ENCODE measurements around the gene GALM. TPM values are rescaled to one million over a fixed set of nuclear protein-coding genes. Genes with fewer than 3 reads are reported as not detected.

GALM gene
- total RNA-seq, 2 experiments from 2014 or later = 56.0 to 57.8 TPM

- Mint-ChIP-seq H3K27me3 (no peaks in the 10 kb centered on the region), H3K9me3 (ENCODE audit: low read depth) (no peaks in the 10 kb centered on the region), H3K36me3 (ENCODE audit: low read depth) (no peaks in the 10 kb centered on the region), H3K4me1 (peaks cover 2% of the 10 kb centered on the region), H3K4me3 (no peak overlapping the region), H3K27ac (no peak overlapping the region)
- ChIA-PET POLR2A (interaction anchor here (0.6 kb wide), 1 partner anchor 503 kb away, joined by 6 read pairs; no protein-coding TSS in a partner anchor), CTCF (interaction anchor here (0.7 kb wide), 1 partner anchor 36 kb away, joined by 4 read pairs; no protein-coding TSS in a partner anchor)
- ATAC-seq (no peak), DNase-seq (no peak)
- intact Hi-C loops (cut with DNase I, micrococcal nuclease) = no loop called here
Observed at GRCh38 chr2:38765551-38765950, 99.6 kb downstream of the GALM start.

- Mint-ChIP-seq H3K27ac (no peak overlapping the region), H3K27me3 (peaks cover 13% of the 10 kb centered on the region), H3K36me3 (ENCODE audit: low read depth) (no peaks in the 10 kb centered on the region), H3K4me3 (no peak overlapping the region), H3K4me1 (no peaks in the 10 kb centered on the region), H3K9me3 (ENCODE audit: low read depth) (no peaks in the 10 kb centered on the region)
- ATAC-seq (no peak), DNase-seq (no peak)
- intact Hi-C loops (cut with DNase I, micrococcal nuclease) = loop anchor here in 1 of 2 experiments (10.0 kb wide), 1 partner anchor 663 kb away; the partner anchor contains the start of gene MAP4K3
- POLR2A ChIA-PET = interaction anchor here (1.5 kb wide), 1 partner anchor 21 kb away, joined by 7 read pairs; the partner anchor contains the start of gene SRSF7
- CTCF ChIA-PET = no interaction called here
Observed at GRCh38 chr2:38771632-38772031, 105.7 kb downstream of the GALM start.

GRCh38 chr2:38775097-38775920, 109.4 kb downstream of the GALM start:
- no peak overlapping the region for H3K4me3 Mint-ChIP-seq
- peaks cover 3% of the 10 kb centered on the region for H3K4me1 Mint-ChIP-seq
- ChIA-PET CTCF (interaction anchor here (1.0 to 1.2 kb wide), 2 partner anchors 15 to 109 kb away, joined by 3 to 4 read pairs; partner anchors contain the start of gene GALM), POLR2A (interaction anchor here (3.1 kb wide), 1 partner anchor 24 kb away, joined by 17 read pairs; the partner anchor contains the start of gene SRSF7)
- peaks cover 13% of the 10 kb centered on the region for H3K27me3 Mint-ChIP-seq
- intact Hi-C loops (cut with DNase I, micrococcal nuclease) = loop anchor here in 1 of 2 experiments (10.0 kb wide), 1 partner anchor 659 kb away; the partner anchor contains the start of gene MAP4K3
- H3K27ac Mint-ChIP-seq = no peak overlapping the region
- no peaks in the 10 kb centered on the region for H3K9me3 Mint-ChIP-seq (ENCODE audit: low read depth)
- DNase-seq (no peak), ATAC-seq (no peak)
- H3K36me3 Mint-ChIP-seq (ENCODE audit: low read depth) = peaks cover 6% of the 10 kb centered on the region

GRCh38 chr2:38775921-38776225, 110.0 kb downstream of the GALM start:
- intact Hi-C loops (cut with DNase I, micrococcal nuclease) = loop anchor here in 1 of 2 experiments (10.0 kb wide), 1 partner anchor 659 kb away; the partner anchor contains the start of gene MAP4K3
- Mint-ChIP-seq H3K9me3 (ENCODE audit: low read depth) (no peaks in the 10 kb centered on the region), H3K4me3 (no peak overlapping the region), H3K36me3 (ENCODE audit: low read depth) (peaks cover 9% of the 10 kb centered on the region), H3K27ac (no peak overlapping the region), H3K27me3 (peaks cover 13% of the 10 kb centered on the region), H3K4me1 (peaks cover 3% of the 10 kb centered on the region)
- DNase-seq = no peak
- ChIA-PET POLR2A (interaction anchor here (3.1 kb wide), 1 partner anchor 25 kb away, joined by 17 read pairs; the partner anchor contains the start of gene SRSF7), CTCF (interaction anchor here (0.6 to 1.0 kb wide), 4 partner anchors 11 to 194 kb away, joined by 3 to 5 read pairs (median 3); partner anchors contain the start of gene GALM)
- ATAC-seq = no peak

GRCh38 chr2:38776531-38776930, 110.6 kb downstream of the GALM start:
- peaks cover 13% of the 10 kb centered on the region for H3K27me3 Mint-ChIP-seq
- ATAC-seq = no peak
- ChIA-PET CTCF (interaction anchor here (0.6 to 0.9 kb wide), 3 partner anchors 10 to 195 kb away, joined by 3 to 5 read pairs (median 3); no protein-coding TSS in a partner anchor), POLR2A (interaction anchor here (3.1 kb wide), 1 partner anchor 25 kb away, joined by 17 read pairs; the partner anchor contains the start of gene SRSF7)
- intact Hi-C loops (cut with DNase I, micrococcal nuclease) = loop anchor here in 1 of 2 experiments (10.0 kb wide), 1 partner anchor 658 kb away; the partner anchor contains the start of gene MAP4K3
- no peak overlapping the region for H3K4me3 Mint-ChIP-seq
- H3K4me1 Mint-ChIP-seq = peaks cover 4% of the 10 kb centered on the region
- DNase-seq = no peak
- H3K36me3 Mint-ChIP-seq (ENCODE audit: low read depth) = peaks cover 16% of the 10 kb centered on the region
- no peak overlapping the region for H3K27ac Mint-ChIP-seq
- no peaks in the 10 kb centered on the region for H3K9me3 Mint-ChIP-seq (ENCODE audit: low read depth)

GRCh38 chr2:38778687-38779082, 112.8 kb downstream of the GALM start:
- ATAC-seq = no peak
- H3K9me3 Mint-ChIP-seq (ENCODE audit: low read depth) = no peaks in the 10 kb centered on the region
- H3K27me3 Mint-ChIP-seq = peaks cover 13% of the 10 kb centered on the region
- CTCF ChIA-PET = interaction anchor here (0.6 kb wide), 1 partner anchor 42 kb away, joined by 7 read pairs; no protein-coding TSS in a partner anchor
- peak overlapping the region; percentile 97 for H3K4me3 Mint-ChIP-seq
- no peak for DNase-seq
- POLR2A ChIA-PET = interaction anchor here (1.0 kb wide), 1 partner anchor 27 kb away, joined by 7 read pairs; the partner anchor contains the start of gene SRSF7
- intact Hi-C loops (cut with DNase I, micrococcal nuclease) = loop anchor here (1.0 to 10.0 kb wide), 8 partner anchors 27 to 656 kb away; partner anchors contain the start of genes SRSF7 (in 2 of the 2), ATL2 (in 1 of the 2), DHX57 (in 1 of the 2) and MAP4K3 (in 1 of the 2)
- peaks cover 7% of the 10 kb centered on the region for H3K4me1 Mint-ChIP-seq
- peak overlapping the region; percentile 95 for H3K27ac Mint-ChIP-seq
- peaks cover 24% of the 10 kb centered on the region for H3K36me3 Mint-ChIP-seq (ENCODE audit: low read depth)

GRCh38 chr2:38783586-38783985, 117.7 kb downstream of the GALM start:
- ATAC-seq (no peak), DNase-seq (no peak)
- intact Hi-C loops (cut with DNase I, micrococcal nuclease) = no loop called here
- Mint-ChIP-seq H3K4me1 (peaks cover 7% of the 10 kb centered on the region), H3K9me3 (ENCODE audit: low read depth) (no peaks in the 10 kb centered on the region), H3K36me3 (ENCODE audit: low read depth) (peaks cover 21% of the 10 kb centered on the region), H3K27ac (no peak overlapping the region), H3K4me3 (no peak overlapping the region), H3K27me3 (no peaks in the 10 kb centered on the region)
- ChIA-PET POLR2A (interaction anchor here (0.7 to 1.2 kb wide), 2 partner anchors 11 to 32 kb away, joined by 4 to 10 read pairs; partner anchors contain the start of gene SRSF7), CTCF (interaction anchor here (1.0 kb wide), 1 partner anchor 43 kb away, joined by 4 read pairs; no protein-coding TSS in a partner anchor)

Other genes with a start within 250 kb of the GALM start
- 10 to 100 TPM; 53.5 to 59.8 TPM for gene HNRNPLL, start 63.2 kb upstream of the GALM start, total RNA-seq
- gene SRSF7, start 85.2 kb downstream of the GALM start, total RNA-seq = 100 to 1,000 TPM; 194 to 309 TPM
- 10 to 100 TPM; 28.4 to 31.6 TPM for gene GEMIN6, start 112.1 kb downstream of the GALM start, total RNA-seq
- 10 to 100 TPM; 14.0 to 20.3 TPM for gene DHX57, start 209.8 kb downstream of the GALM start, total RNA-seq
- gene MORN2, start 209.9 kb downstream of the GALM start, total RNA-seq = 1 to 10 TPM; 6.6 to 7.9 TPM
- gene ARHGEF33, start 223.8 kb downstream of the GALM start, total RNA-seq = under 1 TPM; 0.09 to 0.39 TPM

Data from activated CD4-positive, alpha-beta T cell treated with anti-CD3 and anti-CD28 coated beads for 36 hours (primary cell).